ENCODE results near the gene SEL1L. TPM values are rescaled to one million over a fixed set of nuclear protein-coding genes. Genes with fewer than 3 reads are reported as not detected.
A peak's percentile ranks its signal among the peaks of the same experiment; 100 is the strongest.

Gene SEL1L
- polyA plus RNA-seq, 1 donor from 2014 or later: 39.7 TPM

DNA sequence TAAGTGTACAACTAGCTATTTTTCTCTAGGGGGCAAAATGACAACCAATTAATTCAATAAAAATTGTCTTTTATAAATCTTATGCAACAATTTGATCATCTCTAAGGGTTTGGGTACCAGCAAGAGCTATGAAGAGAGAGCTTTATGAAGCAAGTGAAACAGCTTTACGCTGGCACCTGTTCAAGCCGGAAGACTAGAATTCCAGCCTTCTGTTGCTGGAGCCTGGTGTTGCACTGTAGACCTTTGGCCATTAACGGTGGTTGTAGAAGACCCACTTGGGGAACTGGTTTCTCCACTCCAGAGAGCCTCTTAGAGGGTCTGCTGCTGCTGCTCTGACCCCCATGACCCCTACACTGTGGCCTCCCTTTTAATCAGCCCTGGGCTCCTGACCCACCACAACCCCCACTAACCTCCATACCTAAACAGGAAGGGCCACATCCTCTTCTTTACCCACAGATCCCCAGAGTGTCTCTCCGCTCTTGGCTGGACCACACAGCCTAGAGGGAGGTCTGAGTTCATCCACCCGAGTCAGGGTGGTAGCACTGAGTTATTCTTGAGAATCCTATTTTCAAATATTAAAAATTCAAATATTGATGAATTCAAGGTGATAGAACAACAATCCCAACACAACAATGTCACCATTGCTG, 79.0 kb downstream of the SEL1L start:
- no peaks in the 10 kb centered on the region for H3K9me2 ChIP-seq (ENCODE audit: insufficient read depth, low read length)
- no peaks in the 10 kb centered on the region for H3K9me3 ChIP-seq (ENCODE audit: low read length)
- H3K27me3 ChIP-seq (ENCODE audit: insufficient read depth, low read depth, low read length): no peaks in the 10 kb centered on the region
- no peak overlapping the region for H3K9ac ChIP-seq (ENCODE audit: low read length)
- no peak overlapping the region for H3K4me2 ChIP-seq (ENCODE audit: low read length)
- no peak for TF ChIP-seq SMC3 (conservative IDR thresholded peaks at IDR 0.05; ENCODE audit: poor library complexity)
- no peak for TF ChIP-seq POLR2AphosphoS5 (IDR thresholded peaks at IDR 0.05)
- TF ChIP-seq TAF1 (IDR thresholded peaks at IDR 0.05; ENCODE audit: low read depth): no peak
- TF ChIP-seq EP300 (conservative IDR thresholded peaks at IDR 0.05; ENCODE audit: poor library complexity, severe bottlenecking): no peak
- no peak for TF ChIP-seq REST (IDR thresholded peaks at IDR 0.05; ENCODE audit: borderline replicate concordance)
- TF ChIP-seq RAD21 (conservative IDR thresholded peaks at IDR 0.05): no peak
- no peak for TF ChIP-seq CTCF (IDR thresholded peaks at IDR 0.05; ENCODE audit: poor library complexity, severe bottlenecking)
- TF ChIP-seq MXI1 (conservative IDR thresholded peaks at IDR 0.05; ENCODE audit: poor library complexity, severe bottlenecking): no peak
- no peak for TF ChIP-seq EZH2 (IDR thresholded peaks at IDR 0.05; ENCODE audit: borderline replicate concordance, insufficient read depth, low read length, poor library complexity, severe bottlenecking)
- H4K20me1 ChIP-seq (ENCODE audit: insufficient read depth): no peaks in the 10 kb centered on the region
- H3K79me2 ChIP-seq (replicated peaks; ENCODE audit: insufficient read depth, low read length): no peaks in the 10 kb centered on the region
- no peak overlapping the region for H3K27ac ChIP-seq (ENCODE audit: low read length)
- H3K4me3 ChIP-seq (ENCODE audit: low read length): no peak overlapping the region
- no peaks in the 10 kb centered on the region for H3F3A ChIP-seq (ENCODE audit: insufficient read depth, low read length, poor library complexity, severe bottlenecking)
- H2AFZ ChIP-seq (ENCODE audit: low read depth, low read length): no peak overlapping the region
- no peaks in the 10 kb centered on the region for H3K36me3 ChIP-seq (ENCODE audit: insufficient read depth, low read length)

- no peak overlapping the region for H3K4me3 ChIP-seq (ENCODE audit: low read length)
- H3K27me3 ChIP-seq (ENCODE audit: insufficient read depth, low read depth, low read length): no peaks in the 10 kb centered on the region
- H4K20me1 ChIP-seq (ENCODE audit: insufficient read depth): no peaks in the 10 kb centered on the region
- H3K79me2 ChIP-seq (replicated peaks; ENCODE audit: insufficient read depth, low read length): no peaks in the 10 kb centered on the region
- no peak overlapping the region for H2AFZ ChIP-seq (ENCODE audit: low read depth, low read length)
- no peaks in the 10 kb centered on the region for H3K9me2 ChIP-seq (ENCODE audit: insufficient read depth, low read length)
- no peak overlapping the region for H3K27ac ChIP-seq (ENCODE audit: low read length)
- H3K4me2 ChIP-seq (ENCODE audit: low read length): no peak overlapping the region
- no peaks in the 10 kb centered on the region for H3K36me3 ChIP-seq (ENCODE audit: insufficient read depth, low read length)
- peak; percentile 87 for TF ChIP-seq SMC3 (conservative IDR thresholded peaks at IDR 0.05; ENCODE audit: poor library complexity)
- no peak for TF ChIP-seq TAF1 (IDR thresholded peaks at IDR 0.05; ENCODE audit: low read depth)
- TF ChIP-seq CTCF (IDR thresholded peaks at IDR 0.05; ENCODE audit: poor library complexity, severe bottlenecking): peak; percentile 83
- TF ChIP-seq RAD21 (conservative IDR thresholded peaks at IDR 0.05): peak; percentile 83
- no peaks in the 10 kb centered on the region for H3K9me3 ChIP-seq (ENCODE audit: low read length)
- no peak overlapping the region for H3K9ac ChIP-seq (ENCODE audit: low read length)
- H3F3A ChIP-seq (ENCODE audit: insufficient read depth, low read length, poor library complexity, severe bottlenecking): no peaks in the 10 kb centered on the region
Measured at GRCh38 chr14:81453166-81453766, 80.4 kb downstream of the SEL1L start.
